Measurements from ENCODE around the gene PTH2. TPM values are rescaled to one million over a fixed set of nuclear protein-coding genes. Genes with fewer than 3 reads are reported as not detected.
"Not testable (repeated sequence)": the region's sequence is repeated elsewhere in the genome, so short reads cannot be mapped to it uniquely, and the experiment has no call there.

Gene PTH2
- total and polyA plus RNA-seq, 4 experiments from 2014 or later = not detected

- Mint-ChIP-seq H3K27ac (peak overlapping the region; percentile 66 to 100 (median 86)), H3K4me1 (peaks cover 25 to 63% (median 37%) of the 10 kb centered on the region in 4 donors), H3K9me3 (peaks cover 0 to 2% (median 0%) of the 10 kb centered on the region in 8 donors), H3K4me3 (peak overlapping the region; percentile 91 to 100 (median 99)), H3K27me3 (no peaks in the 10 kb centered on the region), H3K36me3 (peaks cover 25 to 48% of the 10 kb centered on the region in 2 donors)
- CTCF ChIA-PET (ENCODE audit: partially characterized antibody) = interaction anchor here (3.9 to 15.5 kb wide), 2 partner anchors 21 to 59 kb away, joined by 19 to 227 read pairs; partner anchors contain the start of gene FLT3LG
- Histone ChIP-seq H3K27ac (ENCODE audit: low read depth, low read length) (peak overlapping the region; percentile 91), H3K27me3 (ENCODE audit: insufficient read depth, low read length) (no peaks in the 10 kb centered on the region), H3K4me3 (ENCODE audit: low read length in 2 of 2) (peak overlapping the region; percentile 14 to 90), H3K4me1 (ENCODE audit: insufficient read depth, low read length) (peaks cover 37% of the 10 kb centered on the region), H3K9me3 (ENCODE audit: control insufficient read depth in 1 of 2, low read length in 2 of 2) (no peaks in the 10 kb centered on the region), H3K36me3 (ENCODE audit: insufficient read depth, low read length) (peaks cover 27% of the 10 kb centered on the region)
- no peak for DNase-seq
- intact Hi-C loops (cut with micrococcal nuclease) = loop anchor here (5.0 kb wide), 1 partner anchor 333 kb away; the partner anchor contains the start of genes C19orf73 and PPFIA3
- POLR2A ChIA-PET (ENCODE audit: partially characterized antibody) = interaction anchor here (1.7 to 5.7 kb wide), 4 partner anchors 21 to 63 kb away, joined by 6 to 222 read pairs (median 20); partner anchors contain the start of genes FLT3LG and KASH5
Measured at GRCh38 chr19:49450405-49450804, 27.2 kb upstream of the PTH2 start.

DNA sequence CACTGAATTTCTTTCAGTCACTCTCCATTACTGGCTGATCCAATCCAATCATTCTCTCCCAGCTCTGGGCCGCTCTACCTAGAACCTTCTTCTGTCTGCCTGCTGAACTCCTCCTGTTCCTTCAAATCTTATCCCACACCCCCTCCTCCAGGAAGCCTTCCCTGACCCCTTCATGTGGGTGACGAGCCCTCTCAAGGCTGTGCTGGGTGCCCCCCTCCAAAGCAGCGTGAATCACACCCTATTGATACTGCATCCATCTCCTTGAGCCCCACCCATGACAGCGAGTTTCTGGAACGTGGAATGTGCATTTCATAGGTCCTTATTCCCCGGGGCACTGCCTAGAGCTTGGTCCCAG, 25.2 kb upstream of the PTH2 start:
- peaks cover 23 to 61% (median 41%) of the 10 kb centered on the region in 4 donors for H3K4me1 Mint-ChIP-seq
- H3K36me3 Mint-ChIP-seq = peaks cover 25 to 50% of the 10 kb centered on the region in 2 donors
- DNase-seq = no peak
- peak overlapping the region in 3 of 8 donors; percentile 32 to 48 (median 35) for H3K4me3 Mint-ChIP-seq
- Histone ChIP-seq H3K27me3 (ENCODE audit: insufficient read depth, low read length) (no peaks in the 10 kb centered on the region), H3K9me3 (ENCODE audit: control insufficient read depth in 1 of 2, low read length in 2 of 2) (no peaks in the 10 kb centered on the region), H3K27ac (ENCODE audit: low read depth, low read length) (no peak overlapping the region), H3K36me3 (ENCODE audit: insufficient read depth, low read length) (peaks cover 27% of the 10 kb centered on the region), H3K4me1 (ENCODE audit: insufficient read depth, low read length) (peaks cover 33% of the 10 kb centered on the region), H3K4me3 (ENCODE audit: low read length in 2 of 2) (no peak overlapping the region)
- CTCF ChIA-PET (ENCODE audit: partially characterized antibody) = interaction anchor here (3.9 to 15.5 kb wide), 2 partner anchors 23 to 57 kb away, joined by 19 to 227 read pairs; partner anchors contain the start of gene FLT3LG
- H3K27ac Mint-ChIP-seq = peak overlapping the region in 4 of 7 donors; percentile 42 to 81 (median 68)
- intact Hi-C loops (cut with micrococcal nuclease) = no loop called here
- POLR2A ChIA-PET (ENCODE audit: partially characterized antibody) = interaction anchor here (0.9 to 4.8 kb wide), 6 partner anchors 9 to 121 kb away, joined by 3 to 26 read pairs (median 8); partner anchors contain the start of genes FLT3LG and RPL13A
- peaks cover 0 to 7% (median 0%) of the 10 kb centered on the region in 8 donors for H3K9me3 Mint-ChIP-seq
- peaks cover 0 to 5% of the 10 kb centered on the region in 2 donors for H3K27me3 Mint-ChIP-seq

DNA sequence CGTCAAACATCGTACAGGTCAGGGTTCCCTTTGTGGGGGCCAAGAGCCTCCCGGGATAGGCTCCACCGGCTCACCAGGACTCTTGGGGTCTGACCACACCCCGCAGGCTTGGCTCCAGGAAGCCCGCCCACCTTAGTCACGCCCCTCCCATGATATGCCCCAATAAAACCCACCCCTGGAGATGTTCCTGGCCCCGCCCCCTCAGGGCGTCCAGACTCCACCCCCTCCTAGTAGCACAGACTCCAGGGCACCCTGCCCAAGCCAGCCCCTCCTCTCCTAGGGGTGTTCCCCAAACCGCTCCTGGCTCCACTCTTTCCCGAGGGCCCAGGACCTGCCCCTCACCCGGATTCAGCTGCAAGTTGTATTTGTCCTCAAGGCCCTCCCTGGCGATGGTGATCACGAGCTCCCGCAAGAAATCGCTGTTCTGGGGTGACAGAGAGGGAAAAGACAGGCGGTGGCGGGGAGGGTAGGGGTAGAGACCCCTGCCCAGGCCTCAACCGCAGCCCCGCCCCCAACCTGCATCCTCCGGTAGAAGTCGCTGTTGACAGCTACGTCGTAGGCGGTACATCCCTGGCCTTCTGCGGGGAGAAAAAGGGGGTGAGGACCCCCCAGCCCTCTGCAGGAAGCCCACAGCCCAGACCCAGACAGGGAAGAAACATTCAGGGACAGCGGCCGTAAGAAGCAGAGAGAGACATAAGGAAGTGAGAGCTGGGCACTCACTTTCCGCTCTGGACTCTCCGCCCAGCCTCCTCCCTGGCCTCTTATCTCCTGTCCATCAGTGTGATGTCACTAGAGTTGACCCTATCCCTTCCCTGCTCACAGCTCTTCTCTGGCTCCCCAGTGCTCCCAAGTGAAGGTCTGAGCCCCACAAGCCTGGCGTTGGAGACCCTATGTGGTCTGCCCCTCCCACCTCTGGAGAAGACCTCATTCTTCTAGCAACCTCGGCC, 24.5 kb upstream of the PTH2 start:
- DNase-seq = no peak
- Histone ChIP-seq H3K4me1 (ENCODE audit: insufficient read depth, low read length) (peaks cover 33% of the 10 kb centered on the region), H3K27ac (ENCODE audit: low read depth, low read length) (no peak overlapping the region), H3K27me3 (ENCODE audit: insufficient read depth, low read length) (no peaks in the 10 kb centered on the region), H3K36me3 (ENCODE audit: insufficient read depth, low read length) (peaks cover 27% of the 10 kb centered on the region), H3K4me3 (ENCODE audit: low read length in 2 of 2) (no peak overlapping the region), H3K9me3 (ENCODE audit: control insufficient read depth in 1 of 2, low read length in 2 of 2) (no peaks in the 10 kb centered on the region)
- H3K4me3 Mint-ChIP-seq = peak overlapping the region in 1 of 8 donors; percentile 35
- ChIA-PET POLR2A (ENCODE audit: partially characterized antibody) (interaction anchor here (0.9 to 4.8 kb wide), 7 partner anchors 10 to 121 kb away, joined by 3 to 26 read pairs (median 7); partner anchors contain the start of genes FLT3LG and RPL13A), CTCF (ENCODE audit: partially characterized antibody) (interaction anchor here (15.5 kb wide), 1 partner anchor 24 kb away, joined by 227 read pairs; the partner anchor contains the start of gene FLT3LG)
- peaks cover 0 to 7% of the 10 kb centered on the region in 2 donors for H3K27me3 Mint-ChIP-seq
- H3K27ac Mint-ChIP-seq = peak overlapping the region in 4 of 7 donors; percentile 42 to 81 (median 74)
- peaks cover 25 to 48% of the 10 kb centered on the region in 2 donors for H3K36me3 Mint-ChIP-seq
- intact Hi-C loops (cut with micrococcal nuclease) = no loop called here
- peaks cover 0 to 7% (median 0%) of the 10 kb centered on the region in 8 donors for H3K9me3 Mint-ChIP-seq
- peaks cover 20 to 55% (median 39%) of the 10 kb centered on the region in 4 donors for H3K4me1 Mint-ChIP-seq

GRCh38 chr19:49445997-49446396, 22.8 kb upstream of the PTH2 start:
- POLR2A ChIA-PET (ENCODE audit: partially characterized antibody) = interaction anchor here (1.3 to 4.8 kb wide), 5 partner anchors 19 to 54 kb away, joined by 3 to 26 read pairs (median 7); partner anchors contain the start of gene FLT3LG
- Histone ChIP-seq H3K4me1 (ENCODE audit: insufficient read depth, low read length) (peaks cover 38% of the 10 kb centered on the region), H3K4me3 (ENCODE audit: low read length in 2 of 2) (no peak overlapping the region), H3K27me3 (ENCODE audit: insufficient read depth, low read length) (peaks cover 11% of the 10 kb centered on the region), H3K36me3 (ENCODE audit: insufficient read depth, low read length) (peaks cover 27% of the 10 kb centered on the region), H3K27ac (ENCODE audit: low read depth, low read length) (no peak overlapping the region), H3K9me3 (ENCODE audit: control insufficient read depth in 1 of 2, low read length in 2 of 2) (no peaks in the 10 kb centered on the region)
- peaks cover 21 to 40% of the 10 kb centered on the region in 2 donors for H3K36me3 Mint-ChIP-seq
- H3K27ac Mint-ChIP-seq = peak overlapping the region in 4 of 7 donors; percentile 30 to 55 (median 48)
- H3K4me3 Mint-ChIP-seq = no peak overlapping the region
- peaks cover 22 to 57% (median 42%) of the 10 kb centered on the region in 4 donors for H3K4me1 Mint-ChIP-seq
- DNase-seq = no peak
- CTCF ChIA-PET (ENCODE audit: partially characterized antibody) = interaction anchor here (0.7 to 15.5 kb wide), 9 partner anchors 10 to 230 kb away, joined by 3 to 227 read pairs (median 5); partner anchors contain the start of gene FLT3LG
- intact Hi-C loops (cut with micrococcal nuclease) = no loop called here
- H3K27me3 Mint-ChIP-seq = peaks cover 10 to 17% of the 10 kb centered on the region in 2 donors
- peaks cover 0 to 7% (median 0%) of the 10 kb centered on the region in 8 donors for H3K9me3 Mint-ChIP-seq

- ChIA-PET CTCF (ENCODE audit: partially characterized antibody) (interaction anchor here (0.7 to 15.5 kb wide), 11 partner anchors 9 to 235 kb away, joined by 3 to 227 read pairs (median 5); partner anchors contain the start of genes ALDH16A1 and FLT3LG), POLR2A (ENCODE audit: partially characterized antibody) (interaction anchor here (0.6 to 4.8 kb wide), 9 partner anchors 9 to 52 kb away, joined by 3 to 26 read pairs (median 4); partner anchors contain the start of genes ALDH16A1, FLT3LG, GFY and RPS11)
- Histone ChIP-seq H3K27me3 (ENCODE audit: insufficient read depth, low read length) (peaks cover 29% of the 10 kb centered on the region), H3K4me1 (ENCODE audit: insufficient read depth, low read length) (peaks cover 31% of the 10 kb centered on the region), H3K4me3 (ENCODE audit: low read length in 2 of 2) (peak overlapping the region in 1 of 2 donors; percentile 72), H3K36me3 (ENCODE audit: insufficient read depth, low read length) (peaks cover 24% of the 10 kb centered on the region)
- H3K4me1 Mint-ChIP-seq = peaks cover 18 to 57% (median 37%) of the 10 kb centered on the region in 4 donors
- H3K36me3 Mint-ChIP-seq = peaks cover 13 to 29% of the 10 kb centered on the region in 2 donors
- H3K9me3 ChIP-seq (ENCODE audit: control insufficient read depth in 1 of 2, low read length in 2 of 2); DNase-seq; H3K9me3 Mint-ChIP-seq; H3K27ac ChIP-seq (ENCODE audit: low read depth, low read length); intact Hi-C loops (cut with micrococcal nuclease): not testable (repeated sequence)
- peak overlapping the region; percentile 76 to 93 (median 82) for H3K4me3 Mint-ChIP-seq
- peaks cover 26 to 34% of the 10 kb centered on the region in 2 donors for H3K27me3 Mint-ChIP-seq
- peak overlapping the region in 5 of 7 donors; percentile 88 to 94 (median 93) for H3K27ac Mint-ChIP-seq
Measured at GRCh38 chr19:49444100-49444700, 21.0 kb upstream of the PTH2 start.

GRCh38 chr19:49443366-49444099, 20.3 kb upstream of the PTH2 start:
- Histone ChIP-seq H3K4me1 (ENCODE audit: insufficient read depth, low read length) (peaks cover 31% of the 10 kb centered on the region), H3K27me3 (ENCODE audit: insufficient read depth, low read length) (peaks cover 36% of the 10 kb centered on the region), H3K9me3 (ENCODE audit: control insufficient read depth in 1 of 2, low read length in 2 of 2) (no peaks in the 10 kb centered on the region), H3K27ac (ENCODE audit: low read depth, low read length) (peak overlapping the region; percentile 25), H3K4me3 (ENCODE audit: low read length in 2 of 2) (peak overlapping the region in 1 of 2 donors; percentile 72), H3K36me3 (ENCODE audit: insufficient read depth, low read length) (peaks cover 19% of the 10 kb centered on the region)
- H3K36me3 Mint-ChIP-seq = peaks cover 10 to 27% of the 10 kb centered on the region in 2 donors
- H3K4me1 Mint-ChIP-seq = peaks cover 18 to 56% (median 34%) of the 10 kb centered on the region in 4 donors
- H3K9me3 Mint-ChIP-seq = peaks cover 0 to 4% (median 0%) of the 10 kb centered on the region in 8 donors
- peaks cover 31 to 41% of the 10 kb centered on the region in 2 donors for H3K27me3 Mint-ChIP-seq
- H3K4me3 Mint-ChIP-seq = peak overlapping the region; percentile 78 to 93 (median 82)
- peak; percentile 93 to 95 (median 94) for DNase-seq
- CTCF ChIA-PET (ENCODE audit: partially characterized antibody) = interaction anchor here (1.0 to 15.5 kb wide), 11 partner anchors 10 to 126 kb away, joined by 3 to 227 read pairs (median 6); partner anchors contain the start of genes ALDH16A1 and FLT3LG
- peak overlapping the region; percentile 88 to 96 (median 93) for H3K27ac Mint-ChIP-seq
- POLR2A ChIA-PET (ENCODE audit: partially characterized antibody) = interaction anchor here (0.6 to 3.2 kb wide), 12 partner anchors 8 to 53 kb away, joined by 3 to 22 read pairs (median 6); partner anchors contain the start of genes GFY, PIH1D1 and RPS11
- intact Hi-C loops (cut with micrococcal nuclease) = loop anchor here (1.0 to 2.0 kb wide), 9 partner anchors 8 to 233 kb away; partner anchors contain the start of genes CD37, DKKL1, FLT3LG and PIH1D1
